HCT116 (cell line): ENCODE results near the gene RBM14.

ENCODE experiments used
- ELF1 ChIP-seq: IDR thresholded peaks from 2 replicates; pipeline ENCODE4 v1.6.1; 2012; ENCODE audit warnings: low read depth, borderline replicate concordance
- EZH2 ChIP-seq: fragments of 200-600 bp; sonication (generic); IDR thresholded peaks from 2 replicates; pipeline ENCODE4 v1.6.1; 2017; ENCODE audit warnings: antibody characterized with exemption, mixed run types
- EZH2phosphoT487 ChIP-seq: fragments of 200-600 bp; IDR thresholded peaks from 2 replicates; pipeline ENCODE4 v1.6.1; 2018; ENCODE audit warnings: antibody characterized with exemption, borderline replicate concordance
- JUND ChIP-seq: IDR thresholded peaks from 2 replicates; pipeline ENCODE4 v1.6.1; 2012
- POLR2A ChIP-seq: IDR thresholded peaks from 2 replicates; pipeline ENCODE4 v1.7.0; 2011; ENCODE audit warnings: borderline replicate concordance; ENCODE audit not compliant: insufficient read depth, insufficient read length; ENCODE audit errors: extremely low read depth
- POLR2AphosphoS5 ChIP-seq: IDR thresholded peaks from 2 replicates; pipeline ENCODE4 v1.6.1; 2011; ENCODE audit warnings: mild to moderate bottlenecking, low read depth, low read length, moderate library complexity
- SIN3A ChIP-seq: IDR thresholded peaks from 2 replicates; pipeline ENCODE4 v1.6.1; 2012; ENCODE audit warnings: low read depth
- SP1 ChIP-seq: IDR thresholded peaks from 2 replicates; pipeline ENCODE4 v1.6.1; 2012; ENCODE audit warnings: low read depth
- ZNF274 ChIP-seq: fragments of 200-500 bp; sonication (Bioruptor generic); IDR thresholded peaks from 2 replicates; pipeline ENCODE4 v1.6.1; 2014; ENCODE audit warnings: mild to moderate bottlenecking, low read depth, low read length, inconsistent platforms
- TF ChIP-seq, protein P1 (sequence below), 3 experiments: fragments of 200-600 bp in 1 of 3; sonication (generic) in 1 of 3; IDR thresholded peaks in 2 of 3; conservative IDR thresholded peaks in 1 of 3; 2 replicates each; pipeline ENCODE4 v1.5.1; 2012 to 2017; ENCODE audit warnings: low read depth in 2 of 3, low read length in 2 of 3, antibody characterized with exemption in 1 of 3, borderline replicate concordance in 1 of 3, control low read depth in 1 of 3, mild to moderate bottlenecking in 1 of 3, mixed read lengths in 1 of 3, mixed run types in 1 of 3, moderate library complexity in 1 of 3; ENCODE audit not compliant: insufficient read depth in 1 of 3
- TF ChIP-seq, protein P2 (sequence below): IDR thresholded peaks from 2 replicates; pipeline ENCODE4 v1.6.1; 2012; ENCODE audit warnings: low read depth
- TF ChIP-seq, protein P3 (sequence below): IDR thresholded peaks from 2 replicates; pipeline ENCODE4 v1.6.1; 2012
- TF ChIP-seq, protein P4 (sequence below): IDR thresholded peaks from 2 replicates; pipeline ENCODE4 v1.6.1; 2011; ENCODE audit warnings: mild to moderate bottlenecking, low read length, moderate library complexity; ENCODE audit not compliant: insufficient replicate concordance; ENCODE audit errors: extremely low read depth

DNA sequence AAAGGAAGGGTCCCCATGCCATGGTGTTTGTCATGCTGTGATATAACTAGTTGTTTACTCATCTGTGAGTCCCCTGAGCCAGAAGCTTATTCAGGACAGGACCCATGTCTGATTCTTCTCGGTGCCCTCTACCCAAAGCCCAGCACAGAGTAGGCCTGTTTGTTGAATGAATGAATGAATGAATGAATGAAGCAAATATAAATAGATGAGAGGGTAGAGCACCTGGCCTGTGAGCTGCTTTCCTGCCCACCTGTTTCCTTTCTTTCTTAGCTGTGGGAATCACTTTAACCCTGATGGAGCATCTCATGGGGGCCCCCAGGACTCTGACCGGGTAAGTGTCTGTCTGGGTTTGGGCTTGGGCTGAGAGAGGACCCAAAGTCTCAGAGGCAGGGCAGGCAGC, 16.2 kb upstream of the RBM14 start:
- no peak for TF ChIP-seq EZH2
- TF ChIP-seq, protein P1, sequence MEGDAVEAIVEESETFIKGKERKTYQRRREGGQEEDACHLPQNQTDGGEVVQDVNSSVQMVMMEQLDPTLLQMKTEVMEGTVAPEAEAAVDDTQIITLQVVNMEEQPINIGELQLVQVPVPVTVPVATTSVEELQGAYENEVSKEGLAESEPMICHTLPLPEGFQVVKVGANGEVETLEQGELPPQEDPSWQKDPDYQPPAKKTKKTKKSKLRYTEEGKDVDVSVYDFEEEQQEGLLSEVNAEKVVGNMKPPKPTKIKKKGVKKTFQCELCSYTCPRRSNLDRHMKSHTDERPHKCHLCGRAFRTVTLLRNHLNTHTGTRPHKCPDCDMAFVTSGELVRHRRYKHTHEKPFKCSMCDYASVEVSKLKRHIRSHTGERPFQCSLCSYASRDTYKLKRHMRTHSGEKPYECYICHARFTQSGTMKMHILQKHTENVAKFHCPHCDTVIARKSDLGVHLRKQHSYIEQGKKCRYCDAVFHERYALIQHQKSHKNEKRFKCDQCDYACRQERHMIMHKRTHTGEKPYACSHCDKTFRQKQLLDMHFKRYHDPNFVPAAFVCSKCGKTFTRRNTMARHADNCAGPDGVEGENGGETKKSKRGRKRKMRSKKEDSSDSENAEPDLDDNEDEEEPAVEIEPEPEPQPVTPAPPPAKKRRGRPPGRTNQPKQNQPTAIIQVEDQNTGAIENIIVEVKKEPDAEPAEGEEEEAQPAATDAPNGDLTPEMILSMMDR (IDR thresholded peaks at IDR 0.05 in 2 of 3, conservative IDR thresholded peaks at IDR 0.05 in 1 of 3; ENCODE audit: borderline replicate concordance in 1 of 3, insufficient read depth in 1 of 3, low read depth in 2 of 3, low read length in 2 of 3) = no peak
- no peak for TF ChIP-seq JUND
- TF ChIP-seq SIN3A = no peak
- TF ChIP-seq POLR2A = no peak
- TF ChIP-seq, protein P2, sequence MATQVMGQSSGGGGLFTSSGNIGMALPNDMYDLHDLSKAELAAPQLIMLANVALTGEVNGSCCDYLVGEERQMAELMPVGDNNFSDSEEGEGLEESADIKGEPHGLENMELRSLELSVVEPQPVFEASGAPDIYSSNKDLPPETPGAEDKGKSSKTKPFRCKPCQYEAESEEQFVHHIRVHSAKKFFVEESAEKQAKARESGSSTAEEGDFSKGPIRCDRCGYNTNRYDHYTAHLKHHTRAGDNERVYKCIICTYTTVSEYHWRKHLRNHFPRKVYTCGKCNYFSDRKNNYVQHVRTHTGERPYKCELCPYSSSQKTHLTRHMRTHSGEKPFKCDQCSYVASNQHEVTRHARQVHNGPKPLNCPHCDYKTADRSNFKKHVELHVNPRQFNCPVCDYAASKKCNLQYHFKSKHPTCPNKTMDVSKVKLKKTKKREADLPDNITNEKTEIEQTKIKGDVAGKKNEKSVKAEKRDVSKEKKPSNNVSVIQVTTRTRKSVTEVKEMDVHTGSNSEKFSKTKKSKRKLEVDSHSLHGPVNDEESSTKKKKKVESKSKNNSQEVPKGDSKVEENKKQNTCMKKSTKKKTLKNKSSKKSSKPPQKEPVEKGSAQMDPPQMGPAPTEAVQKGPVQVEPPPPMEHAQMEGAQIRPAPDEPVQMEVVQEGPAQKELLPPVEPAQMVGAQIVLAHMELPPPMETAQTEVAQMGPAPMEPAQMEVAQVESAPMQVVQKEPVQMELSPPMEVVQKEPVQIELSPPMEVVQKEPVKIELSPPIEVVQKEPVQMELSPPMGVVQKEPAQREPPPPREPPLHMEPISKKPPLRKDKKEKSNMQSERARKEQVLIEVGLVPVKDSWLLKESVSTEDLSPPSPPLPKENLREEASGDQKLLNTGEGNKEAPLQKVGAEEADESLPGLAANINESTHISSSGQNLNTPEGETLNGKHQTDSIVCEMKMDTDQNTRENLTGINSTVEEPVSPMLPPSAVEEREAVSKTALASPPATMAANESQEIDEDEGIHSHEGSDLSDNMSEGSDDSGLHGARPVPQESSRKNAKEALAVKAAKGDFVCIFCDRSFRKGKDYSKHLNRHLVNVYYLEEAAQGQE = no peak
- no peak for TF ChIP-seq POLR2AphosphoS5
- TF ChIP-seq EZH2phosphoT487 = no peak
- TF ChIP-seq SP1 = no peak
- TF ChIP-seq, protein P3, sequence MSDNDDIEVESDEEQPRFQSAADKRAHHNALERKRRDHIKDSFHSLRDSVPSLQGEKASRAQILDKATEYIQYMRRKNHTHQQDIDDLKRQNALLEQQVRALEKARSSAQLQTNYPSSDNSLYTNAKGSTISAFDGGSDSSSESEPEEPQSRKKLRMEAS = no peak
- TF ChIP-seq ELF1 = no peak
- TF ChIP-seq, protein P4, sequence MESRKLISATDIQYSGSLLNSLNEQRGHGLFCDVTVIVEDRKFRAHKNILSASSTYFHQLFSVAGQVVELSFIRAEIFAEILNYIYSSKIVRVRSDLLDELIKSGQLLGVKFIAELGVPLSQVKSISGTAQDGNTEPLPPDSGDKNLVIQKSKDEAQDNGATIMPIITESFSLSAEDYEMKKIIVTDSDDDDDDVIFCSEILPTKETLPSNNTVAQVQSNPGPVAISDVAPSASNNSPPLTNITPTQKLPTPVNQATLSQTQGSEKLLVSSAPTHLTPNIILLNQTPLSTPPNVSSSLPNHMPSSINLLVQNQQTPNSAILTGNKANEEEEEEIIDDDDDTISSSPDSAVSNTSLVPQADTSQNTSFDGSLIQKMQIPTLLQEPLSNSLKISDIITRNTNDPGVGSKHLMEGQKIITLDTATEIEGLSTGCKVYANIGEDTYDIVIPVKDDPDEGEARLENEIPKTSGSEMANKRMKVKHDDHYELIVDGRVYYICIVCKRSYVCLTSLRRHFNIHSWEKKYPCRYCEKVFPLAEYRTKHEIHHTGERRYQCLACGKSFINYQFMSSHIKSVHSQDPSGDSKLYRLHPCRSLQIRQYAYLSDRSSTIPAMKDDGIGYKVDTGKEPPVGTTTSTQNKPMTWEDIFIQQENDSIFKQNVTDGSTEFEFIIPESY = no peak
- no peak for TF ChIP-seq ZNF274
